Calu3 (cell line): ENCODE measurements around the gene FBXO9. TPM values are rescaled to one million over a fixed set of nuclear protein-coding genes. Genes with fewer than 3 reads are reported as not detected.

Experiments
- BruUV-seq: library from RNA; stranded (reverse); fragments of 400-500 nt; replicated peaks from 2 replicates; lab custom pipeline; 2021; lab: Mats Ljungman, UMichigan
- CTCF ChIA-PET: fragments of 300-600 bp; sonication (Branson Sonifier 250); formaldehyde crosslinking; loops from one replicate; lab custom pipeline; 2022; ENCODE audit warnings: antibody characterized with exemption; lab: Charles Lee
- DNase-seq: peaks from one replicate; pipeline ENCODE4 v3.0.0; 2022
- H3K27ac Mint-ChIP-seq: one replicate; pipeline ENCODE4 v1.8.0; 2022; ENCODE audit warnings: mixed read lengths; ENCODE audit not compliant: unreplicated experiment
- H3K27me3 Mint-ChIP-seq: one replicate; pipeline ENCODE4 v1.8.0; 2022; ENCODE audit warnings: mixed read lengths; ENCODE audit not compliant: unreplicated experiment
- H3K36me3 Mint-ChIP-seq: one replicate; pipeline ENCODE4 v1.8.0; 2022; ENCODE audit warnings: mild to moderate bottlenecking, moderate library complexity, mixed read lengths; ENCODE audit not compliant: insufficient read depth, unreplicated experiment
- H3K4me1 Mint-ChIP-seq: one replicate; pipeline ENCODE4 v1.8.0; 2022; ENCODE audit warnings: mild to moderate bottlenecking, low read depth, mixed read lengths; ENCODE audit not compliant: unreplicated experiment
- H3K4me3 Mint-ChIP-seq: one replicate; pipeline ENCODE4 v1.8.0; 2022; ENCODE audit warnings: mild to moderate bottlenecking, low read depth, moderate library complexity, mixed read lengths; ENCODE audit not compliant: unreplicated experiment
- H3K9me3 Mint-ChIP-seq: one replicate; pipeline ENCODE4 v1.8.0; 2022; ENCODE audit warnings: low read depth, mixed read lengths; ENCODE audit not compliant: unreplicated experiment
- CTCF ChIP-seq: fragments of 200-600 bp; IDR thresholded peaks from one replicate; pipeline ENCODE4 v1.8.0; 2022; ENCODE audit warnings: antibody characterized with exemption; ENCODE audit not compliant: unreplicated experiment
- intact Hi-C: fragments of 100-400 bp; cut with micrococcal nuclease; formaldehyde crosslinking; loops from one replicate; pipeline ENCODE4 v1.10.0; 2022; ENCODE audit not compliant: unreplicated experiment
- total RNA-seq: library from RNA; stranded (reverse); gene quantifications from 2 replicates; pipeline ENCODE4 v1.2.3, GENCODE V29; 2022

Gene FBXO9
- total RNA-seq, 1 experiment from 2014 or later: 94.5 TPM

- CTCF ChIA-PET: no interaction called here
- Mint-ChIP-seq H3K4me1 (peaks cover 71% of the 10 kb centered on the region), H3K36me3 (peaks cover 4% of the 10 kb centered on the region), H3K4me3 (no peak overlapping the region), H3K9me3 (no peaks in the 10 kb centered on the region), H3K27ac (no peak overlapping the region), H3K27me3 (no peaks in the 10 kb centered on the region)
- no peak for DNase-seq
- intact Hi-C loops: no loop called here
- BruUV-seq: no TSS peak
- TF ChIP-seq CTCF: no peak
These were observed 44.4 kb downstream of the FBXO9 start for GRCh38 chr6:53109612-53110011.

GRCh38 chr6:53111865-53112264 lies 46.7 kb downstream of the FBXO9 start:
- H3K27ac Mint-ChIP-seq: peak overlapping the region; percentile 41

GRCh38 chr6:53112404-53112803 lies 47.2 kb downstream of the FBXO9 start:
- peak; percentile 73 for DNase-seq
- CTCF ChIA-PET: interaction anchor here (0.9 to 1.7 kb wide), 7 partner anchors 8 to 372 kb away, joined by 3 to 8 read pairs (median 4); no protein-coding TSS in a partner anchor
- Mint-ChIP-seq H3K4me3 (peak overlapping the region; percentile 34), H3K36me3 (peaks cover 4% of the 10 kb centered on the region), H3K9me3 (peaks cover 3% of the 10 kb centered on the region), H3K27me3 (no peaks in the 10 kb centered on the region), H3K4me1 (peaks cover 77% of the 10 kb centered on the region), H3K27ac (peak overlapping the region; percentile 41)
- intact Hi-C loops: loop anchor here (2.0 kb wide), 1 partner anchor 46 kb away; no protein-coding TSS in a partner anchor
- no TSS peak for BruUV-seq
- no peak for TF ChIP-seq CTCF

More at GRCh38 chr6:53111865-53112264, 46.7 kb downstream of the FBXO9 start:
- no TSS peak for BruUV-seq
- H3K4me1 Mint-ChIP-seq: peaks cover 82% of the 10 kb centered on the region
- intact Hi-C loops: loop anchor here (2.0 kb wide), 1 partner anchor 47 kb away; no protein-coding TSS in a partner anchor
- CTCF ChIA-PET: interaction anchor here (0.6 to 1.7 kb wide), 8 partner anchors 8 to 373 kb away, joined by 3 to 8 read pairs (median 4); no protein-coding TSS in a partner anchor
- H3K36me3 Mint-ChIP-seq: peaks cover 4% of the 10 kb centered on the region
- no peaks in the 10 kb centered on the region for H3K27me3 Mint-ChIP-seq
- DNase-seq: no peak
- no peak for TF ChIP-seq CTCF
- H3K4me3 Mint-ChIP-seq: no peak overlapping the region
- peaks cover 3% of the 10 kb centered on the region for H3K9me3 Mint-ChIP-seq

- DNase-seq: peak; percentile 41
- H3K36me3 Mint-ChIP-seq: peaks cover 4% of the 10 kb centered on the region
- H3K4me1 Mint-ChIP-seq: peaks cover 72% of the 10 kb centered on the region
- TF ChIP-seq CTCF: no peak
- peak overlapping the region; percentile 41 for H3K27ac Mint-ChIP-seq
- intact Hi-C loops: loop anchor here (2.0 kb wide), 1 partner anchor 46 kb away; no protein-coding TSS in a partner anchor
- CTCF ChIA-PET: interaction anchor here (0.9 to 1.7 kb wide), 8 partner anchors 9 to 372 kb away, joined by 3 to 8 read pairs (median 4); no protein-coding TSS in a partner anchor
- no TSS peak for BruUV-seq
- H3K4me3 Mint-ChIP-seq: peak overlapping the region; percentile 34
- no peaks in the 10 kb centered on the region for H3K27me3 Mint-ChIP-seq
- H3K9me3 Mint-ChIP-seq: peaks cover 3% of the 10 kb centered on the region
These were observed 47.7 kb downstream of the FBXO9 start for GRCh38 chr6:53112871-53113270.
